Gastrocnemius medialis (tissue), 4 donors: ENCODE results near the gene CDK11B.

Experiments
- CTCF ChIP-seq, 5 experiments: fragments of 450-650 bp in 3 of 5; fragments of 200-600 bp in 2 of 5; sonication (generic) in 2 of 5; IDR thresholded peaks in 4 of 5; conservative IDR thresholded peaks in 1 of 5; 1 replicate in 4 of 5; 2 replicates in 1 of 5; pipeline ENCODE4 v1.5.1; 2016 to 2019; ENCODE audit warnings: antibody characterized with exemption in 5 of 5, mild to moderate bottlenecking in 3 of 5, moderate library complexity in 3 of 5
- POLR2A ChIP-seq, 2 donors: fragments of 450-650 bp; IDR thresholded peaks; one replicate each; pipeline ENCODE4 v1.6.1; 2017; ENCODE audit warnings: antibody characterized with exemption in 2 of 2, mild to moderate bottlenecking in 2 of 2, moderate library complexity in 2 of 2

GRCh38 chr1:1669468-1670440 lies 10.9 kb upstream of the CDK11B start:
- TF ChIP-seq CTCF (IDR thresholded peaks at IDR 0.05 in 4 of 5, conservative IDR thresholded peaks at IDR 0.05 in 1 of 5) (no peak), POLR2A (IDR thresholded peaks at IDR 0.05) (no peak)
